Endothelial cell of umbilical vein (primary cell): ENCODE measurements around the gene AKAP13. TPM values are rescaled to one million over a fixed set of nuclear protein-coding genes. Genes with fewer than 3 reads are reported as not detected.

Source experiments
- BruUV-seq: library from RNA; stranded (reverse); fragments of 400-500 nt; replicated peaks from 2 replicates; lab custom pipeline; 2021; lab: Mats Ljungman, UMichigan
- CTCF ChIA-PET: fragments of 300-600, 350-600 bp; sonication (Branson Sonifier 250); formaldehyde crosslinking; loops from one replicate; lab custom pipeline; 2021; ENCODE audit warnings: antibody characterized with exemption, inconsistent platforms; lab: Charles Lee
- POLR2A ChIA-PET: fragments of 300-600, 350-600 bp; sonication (Branson Sonifier 250); formaldehyde crosslinking; loops from one replicate; lab custom pipeline; 2021; ENCODE audit warnings: antibody characterized with exemption, inconsistent platforms; lab: Charles Lee
- DNase-seq: peaks from one replicate; pipeline ENCODE4 v3.0.0-alpha.2; 2011; ENCODE audit warnings: low read depth, low spot score
- FAIRE-seq: peaks from 2 replicates; lab custom pipeline; 2011; peaks lifted over from hg19 to GRCh38; lab: Jason Lieb, UNC
- H2AFZ ChIP-seq: 2 replicates; pipeline ENCODE4 v1.6.0; 2012; ENCODE audit warnings: low read depth, low read length, control low read depth, inconsistent platforms
- H3K27ac ChIP-seq: 2 replicates; pipeline ENCODE4 v1.5.1; 2011; ENCODE audit warnings: low read depth, mild to moderate bottlenecking, control low read depth, low read length, moderate library complexity; ENCODE audit not compliant: insufficient read depth
- H3K27me3 ChIP-seq, 2 experiments: 2 replicates each; pipeline versions ENCODE4 v1.6.0 to v1.6.1; 2011; ENCODE audit warnings: low read length in 2 of 2, mixed read lengths in 1 of 2; ENCODE audit not compliant: control insufficient read depth in 2 of 2, insufficient read depth in 2 of 2
- H3K36me3 ChIP-seq, 2 experiments: 2 replicates in 1 of 2; 3 replicates in 1 of 2; pipeline ENCODE4 v1.5.1; 2011; ENCODE audit warnings: low read length in 2 of 2, mild to moderate bottlenecking in 1 of 2, moderate library complexity in 1 of 2; ENCODE audit not compliant: control insufficient read depth in 2 of 2, insufficient read depth in 2 of 2; ENCODE audit errors: extremely low read depth in 1 of 2
- H3K4me1 ChIP-seq: 3 replicates; pipeline ENCODE4 v1.5.1; 2011; ENCODE audit warnings: mild to moderate bottlenecking, low read length; ENCODE audit not compliant: control insufficient read depth, insufficient read depth; ENCODE audit errors: extremely low read depth
- H3K4me2 ChIP-seq: 2 replicates; pipeline ENCODE4 v1.6.1; 2011; ENCODE audit warnings: low read length, control low read depth, mixed read lengths; ENCODE audit not compliant: insufficient read depth
- H3K4me3 ChIP-seq, 3 experiments: fragments of 200-600 bp in 1 of 3; sonication (generic), shearing (Covaris generic) in 1 of 3; replicated peaks in 1 of 3; 2 replicates each; pipeline ENCODE4 v1.5.1; 2011 to 2016; ENCODE audit warnings: control low read depth in 3 of 3, low read length in 3 of 3, mild to moderate bottlenecking in 2 of 3, inconsistent platforms in 1 of 3, low read depth in 1 of 3, moderate library complexity in 1 of 3; ENCODE audit not compliant: insufficient read depth in 1 of 3
- H3K79me2 ChIP-seq: 2 replicates; pipeline ENCODE4 v1.6.0; 2012; ENCODE audit warnings: low read length, inconsistent platforms; ENCODE audit not compliant: control insufficient read depth, insufficient read depth
- H3K9ac ChIP-seq: replicated peaks from 2 replicates; pipeline ENCODE3; 2011; ENCODE audit warnings: low read length, control low read depth; ENCODE audit not compliant: insufficient read depth; ENCODE audit errors: extremely low read depth
- H3K9me1 ChIP-seq: replicated peaks from 3 replicates; pipeline ENCODE4 v1.6.0; 2011; ENCODE audit warnings: mild to moderate bottlenecking, low read length; ENCODE audit not compliant: control insufficient read depth, insufficient read depth; ENCODE audit errors: extremely low read depth
- H3K9me3 ChIP-seq: replicated peaks from 2 replicates; pipeline ENCODE4 v1.5.1; 2012; ENCODE audit warnings: low read length, inconsistent platforms; ENCODE audit not compliant: control insufficient read depth, insufficient read depth
- H4K20me1 ChIP-seq: replicated peaks from 2 replicates; pipeline ENCODE3; 2011; ENCODE audit warnings: mild to moderate bottlenecking, low read length; ENCODE audit not compliant: control insufficient read depth, insufficient read depth; ENCODE audit errors: extremely low read depth
- CTCF ChIP-seq, 2 donors: IDR thresholded peaks; 1 replicate in 1 of 2; 2 replicates in 1 of 2; pipeline ENCODE4 v1.5.1; 2011; ENCODE audit warnings: low read length in 2 of 2, mild to moderate bottlenecking in 2 of 2, moderate library complexity in 2 of 2, control low read depth in 1 of 2, inconsistent platforms in 1 of 2, low read depth in 1 of 2; ENCODE audit not compliant: insufficient read depth in 1 of 2; ENCODE audit errors: extremely low read depth in 1 of 2
- MAX ChIP-seq: IDR thresholded peaks from 2 replicates; pipeline ENCODE4 v1.6.1; 2011; ENCODE audit not compliant: insufficient read depth, insufficient read length
- MYC ChIP-seq: IDR thresholded peaks from one replicate; pipeline ENCODE4 v1.6.1; 2011; ENCODE audit warnings: mild to moderate bottlenecking, low read depth, low read length
- POLR2AphosphoS5 ChIP-seq: IDR thresholded peaks from 2 replicates; pipeline ENCODE4 v1.6.1; 2012; ENCODE audit warnings: low read depth, mild to moderate bottlenecking, control low read depth, low read length, moderate library complexity; ENCODE audit not compliant: insufficient read depth
- dilution Hi-C: fragments of 300-500 bp; cut with MboI; formaldehyde crosslinking; loops from one replicate; pipeline ENCODE4 v1.15.0; 2019; ENCODE audit warnings: low sequenced_read_pairs; ENCODE audit not compliant: extremely low pct_ligation_motif_present
- intact Hi-C: fragments of 100-400 bp; cut with micrococcal nuclease; formaldehyde crosslinking; loops from one replicate; pipeline ENCODE4 v1.10.0; 2022
- polyA plus RNA-seq, 4 experiments: library from polyadenylated mRNA; depleted of rRNA in 3 of 4; stranded (reverse) in 3 of 4; unstranded in 1 of 4; fragments of >200 nt; gene quantifications; 2 replicates each; pipeline versions ENCODE4 v1.2.1 to v1.2.3, GENCODE V29; 2011 to 2012; ENCODE audit warnings: missing spikeins in 1 of 4
- total RNA-seq: library from RNA; stranded (reverse); gene quantifications from 2 replicates; pipeline ENCODE4 v1.2.3, GENCODE V29; 2021

Gene AKAP13
- total and polyA plus RNA-seq, 2 donors (not counting 3 experiments of a cell fraction or from before 2014, with no cell fraction given), result 22.8 to 87.8 TPM

- no peaks in the 10 kb centered on the region for H3K9me1 ChIP-seq
- H3K4me2 ChIP-seq, result no peak overlapping the region
- no peaks in the 10 kb centered on the region for H3K9me3 ChIP-seq
- ChIA-PET POLR2A (no interaction called here), CTCF (interaction anchor here (0.7 to 4.6 kb wide), 6 partner anchors 12 to 179 kb away, joined by 3 to 33 read pairs (median 6); no protein-coding TSS in a partner anchor)
- H2AFZ ChIP-seq, result no peak overlapping the region
- H3K36me3 ChIP-seq, result no peaks in the 10 kb centered on the region
- H3K27me3 ChIP-seq, result no peaks in the 10 kb centered on the region
- no peak overlapping the region for H3K9ac ChIP-seq
- H3K79me2 ChIP-seq, result peaks cover 38% of the 10 kb centered on the region
- peaks cover 30% of the 10 kb centered on the region for H4K20me1 ChIP-seq
- dilution Hi-C loops, result no loop called here
- no peak overlapping the region for H3K4me3 ChIP-seq
- FAIRE-seq (no peak), DNase-seq (peak; percentile 63)
- BruUV-seq, result no TSS peak
- no peak for TF ChIP-seq POLR2AphosphoS5
- peaks cover 40% of the 10 kb centered on the region for H3K4me1 ChIP-seq
- intact Hi-C loops, result no loop called here
- no peak overlapping the region for H3K27ac ChIP-seq
Measured at GRCh38 chr15:85475317-85475701, 94.9 kb downstream of the AKAP13 start.

GRCh38 chr15:85475711-85476110 is 95.3 kb downstream of the AKAP13 start:
- no peaks in the 10 kb centered on the region for H3K9me1 ChIP-seq
- ChIA-PET POLR2A (no interaction called here), CTCF (interaction anchor here (0.7 to 4.6 kb wide), 6 partner anchors 12 to 179 kb away, joined by 3 to 33 read pairs (median 6); no protein-coding TSS in a partner anchor)
- TF ChIP-seq MAX (no peak), CTCF (IDR thresholded peaks at IDR 0.05; ENCODE audit: extremely low read depth in 1 of 2, insufficient read depth in 1 of 2, low read depth in 1 of 2, low read length in 2 of 2) (no peak), MYC (no peak), POLR2AphosphoS5 (no peak)
- intact Hi-C loops (no loop called here), dilution Hi-C loops (no loop called here)
- no TSS peak for BruUV-seq
- peaks cover 40% of the 10 kb centered on the region for H3K79me2 ChIP-seq
- H3K27ac ChIP-seq, result no peak overlapping the region
- peaks cover 40% of the 10 kb centered on the region for H3K4me1 ChIP-seq
- H3K4me3 ChIP-seq, result no peak overlapping the region
- no peaks in the 10 kb centered on the region for H3K36me3 ChIP-seq
- no peak for DNase-seq
- no peaks in the 10 kb centered on the region for H3K27me3 ChIP-seq
- no peaks in the 10 kb centered on the region for H3K9me3 ChIP-seq
- FAIRE-seq, result no peak
- H3K9ac ChIP-seq, result no peak overlapping the region
- H3K4me2 ChIP-seq, result no peak overlapping the region
- H2AFZ ChIP-seq, result no peak overlapping the region
- peaks cover 31% of the 10 kb centered on the region for H4K20me1 ChIP-seq
